DMS79 treated with DMSO at 0.1 percent for 48 hours (cell line): ENCODE results near the gene ZDHHC21.

Experiments used
- DNase-seq: peaks from one replicate; lab custom pipeline; 2025; lab: John Stamatoyannopoulos, UW

ZDHHC21 gene, protein sequence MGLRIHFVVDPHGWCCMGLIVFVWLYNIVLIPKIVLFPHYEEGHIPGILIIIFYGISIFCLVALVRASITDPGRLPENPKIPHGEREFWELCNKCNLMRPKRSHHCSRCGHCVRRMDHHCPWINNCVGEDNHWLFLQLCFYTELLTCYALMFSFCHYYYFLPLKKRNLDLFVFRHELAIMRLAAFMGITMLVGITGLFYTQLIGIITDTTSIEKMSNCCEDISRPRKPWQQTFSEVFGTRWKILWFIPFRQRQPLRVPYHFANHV

DNA sequence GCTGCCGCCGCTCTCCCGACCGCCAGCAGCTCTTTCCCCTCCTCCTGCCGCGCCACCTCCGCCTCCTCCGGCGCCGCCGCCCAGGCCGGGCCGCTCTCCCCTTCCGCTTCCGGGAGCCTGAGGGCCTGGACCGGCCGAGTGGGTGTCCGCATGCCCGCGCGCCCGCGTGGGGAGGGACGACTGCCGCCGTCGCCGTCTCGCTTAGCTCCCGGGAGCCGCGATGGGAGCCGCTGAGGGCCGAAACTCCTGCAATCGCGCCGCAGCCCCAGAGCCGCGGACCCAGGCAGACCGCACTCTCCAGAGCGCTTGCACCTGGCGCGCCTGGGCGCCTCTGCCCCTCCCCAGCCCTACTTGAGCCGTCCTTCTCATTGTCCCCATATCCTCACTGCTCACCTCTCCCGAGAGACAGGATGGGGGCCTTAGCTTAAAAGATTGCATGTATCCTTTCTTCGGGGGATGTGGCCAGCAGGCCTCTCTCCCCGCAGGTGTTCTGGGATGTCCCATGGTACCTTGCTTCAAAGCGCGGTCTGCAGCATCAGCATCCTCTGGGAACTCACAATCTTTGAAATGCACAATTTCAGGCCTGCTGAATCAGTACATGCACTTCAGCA lies at the start of gene ZDHHC21:
ZDHHC21 (minus strand) TSS at position 182 of the 611 bp plus-strand sequence. CDS start 19,092 bp downstream, outside the sequence.
- peak; percentile 77 for DNase-seq

- DNase-seq = no peak
These were observed 48.1 kb upstream of the ZDHHC21 start for GRCh38 chr9:14741369-14741768.

GRCh38 chr9:14733133-14733532 lies 39.9 kb upstream of the ZDHHC21 start:
- no peak for DNase-seq

GRCh38 chr9:14731294-14731981 lies 38.2 kb upstream of the ZDHHC21 start:
- DNase-seq = no peak

GRCh38 chr9:14730461-14730898 lies 37.2 kb upstream of the ZDHHC21 start:
- no peak for DNase-seq

- DNase-seq = no peak
These were observed 30.1 kb upstream of the ZDHHC21 start for GRCh38 chr9:14723301-14723700.

DNA sequence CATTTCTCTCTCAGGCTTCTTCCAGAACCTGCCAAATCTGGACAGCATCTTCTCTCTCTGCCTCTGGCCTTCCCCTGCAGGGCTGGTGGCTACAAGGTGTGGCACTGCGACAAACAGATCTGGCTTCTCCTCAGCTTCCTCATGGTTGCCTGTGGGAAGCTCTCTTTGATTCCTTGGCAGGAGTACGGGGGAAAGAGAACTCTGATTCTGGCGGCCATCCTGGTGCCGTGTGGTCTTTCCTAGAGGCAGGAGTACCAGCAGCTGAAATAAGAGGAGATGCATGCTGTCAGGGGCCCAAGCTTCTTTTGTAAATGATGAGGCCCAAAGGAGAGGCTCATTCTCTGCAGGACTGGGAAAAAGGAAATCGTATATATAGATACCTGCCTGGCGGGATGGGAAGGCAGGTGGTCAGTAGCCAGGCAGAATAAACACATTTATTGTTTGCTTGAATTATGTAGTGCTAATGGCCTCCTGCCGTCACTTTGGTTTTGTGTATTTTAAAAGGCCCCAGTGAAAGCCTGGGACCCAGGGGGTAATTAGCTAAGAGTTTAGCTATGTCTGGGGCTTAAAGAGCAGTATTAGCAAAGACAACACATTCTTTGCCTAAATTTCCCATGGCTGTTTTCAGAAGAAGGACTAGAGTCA lies 29.3 kb upstream of the ZDHHC21 start, which contains the start of gene CER1:
CER1 (minus strand) TSS at position 343 of the 645 bp plus-strand sequence; CDS start at position 282, 61 bp downstream.
- DNase-seq = no peak

DNA sequence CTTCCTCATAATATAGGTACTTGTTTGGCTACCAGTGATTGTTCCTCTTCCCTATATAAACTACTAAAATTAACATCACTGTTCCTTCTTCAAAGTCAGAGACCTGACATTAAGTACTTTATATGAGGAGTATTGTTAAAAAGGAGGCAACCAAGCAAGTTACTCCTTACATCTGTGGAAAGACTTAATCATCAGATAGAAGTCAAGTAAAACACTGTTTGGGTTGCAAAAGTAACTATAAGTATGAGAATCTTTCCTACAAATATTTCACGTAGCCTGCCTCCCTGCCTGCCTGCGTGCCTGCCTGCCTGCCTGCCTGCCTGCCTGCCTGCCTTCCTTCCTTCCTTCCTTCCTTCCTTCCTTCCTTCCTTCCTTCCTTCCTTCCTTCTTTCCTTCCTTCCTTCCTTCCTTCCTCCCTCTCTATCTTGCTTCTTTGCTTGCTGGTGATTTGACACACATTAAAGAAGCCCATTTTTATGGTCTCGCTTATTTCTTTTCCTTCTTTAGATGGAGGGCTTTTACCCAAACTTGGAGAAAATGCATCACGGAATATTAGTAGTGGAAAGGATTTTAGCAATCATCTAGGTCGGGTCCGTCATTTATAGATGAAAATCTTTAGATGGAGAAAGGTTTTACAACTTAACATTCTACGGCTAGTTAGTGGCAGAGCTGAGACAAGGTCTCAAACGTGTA lies 26.1 kb upstream of the ZDHHC21 start:
- DNase-seq = no peak

GRCh38 chr9:14715102-14715501 lies 21.9 kb upstream of the ZDHHC21 start:
- no peak for DNase-seq

DNA sequence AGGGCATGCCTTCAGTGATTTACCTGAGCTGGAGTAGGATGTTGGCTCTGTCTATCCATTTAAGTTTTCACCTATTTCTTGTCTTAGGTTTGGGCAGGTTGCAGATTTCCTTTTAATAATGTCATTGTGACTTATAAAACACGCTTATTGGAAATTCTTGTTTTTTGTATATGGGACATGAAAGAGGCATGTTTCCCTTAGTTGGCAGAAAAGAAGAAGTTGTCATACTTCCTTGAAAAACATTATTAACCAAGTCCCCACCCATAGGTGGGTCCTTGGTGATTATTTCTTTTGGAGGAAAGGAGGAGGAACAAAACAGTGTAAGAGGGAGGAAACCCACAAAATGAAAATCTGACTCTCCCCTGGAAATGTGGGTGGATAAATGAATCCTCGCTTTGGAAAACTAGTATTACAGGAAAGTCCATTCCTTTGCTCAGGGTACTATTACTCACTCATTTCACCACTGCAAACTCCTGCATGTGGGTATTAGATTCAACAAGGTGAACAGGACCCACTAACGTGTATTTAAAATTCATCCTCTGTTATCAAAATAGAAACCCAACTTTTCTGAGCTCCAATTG lies 20.0 kb upstream of the ZDHHC21 start:
- no peak for DNase-seq

DNA sequence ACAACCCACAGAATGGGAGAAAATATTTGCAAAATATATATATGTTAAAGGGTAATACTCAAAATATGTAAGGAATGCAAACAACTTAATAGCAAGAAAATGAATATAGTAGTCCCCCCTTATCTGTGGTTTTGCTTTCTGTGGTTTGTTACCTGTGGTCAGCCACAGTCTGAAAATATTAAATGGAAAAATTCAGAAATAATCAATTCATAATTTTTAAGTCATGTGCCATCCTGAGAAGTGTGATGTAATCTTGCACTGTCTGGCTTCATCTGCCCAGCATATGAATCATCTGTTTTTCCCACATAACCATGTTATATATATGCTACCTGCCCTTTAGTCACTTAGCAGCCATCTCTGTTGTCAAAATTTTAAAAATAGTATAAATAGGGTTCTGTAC lies 17.6 kb upstream of the ZDHHC21 start:
- no peak for DNase-seq

DNA sequence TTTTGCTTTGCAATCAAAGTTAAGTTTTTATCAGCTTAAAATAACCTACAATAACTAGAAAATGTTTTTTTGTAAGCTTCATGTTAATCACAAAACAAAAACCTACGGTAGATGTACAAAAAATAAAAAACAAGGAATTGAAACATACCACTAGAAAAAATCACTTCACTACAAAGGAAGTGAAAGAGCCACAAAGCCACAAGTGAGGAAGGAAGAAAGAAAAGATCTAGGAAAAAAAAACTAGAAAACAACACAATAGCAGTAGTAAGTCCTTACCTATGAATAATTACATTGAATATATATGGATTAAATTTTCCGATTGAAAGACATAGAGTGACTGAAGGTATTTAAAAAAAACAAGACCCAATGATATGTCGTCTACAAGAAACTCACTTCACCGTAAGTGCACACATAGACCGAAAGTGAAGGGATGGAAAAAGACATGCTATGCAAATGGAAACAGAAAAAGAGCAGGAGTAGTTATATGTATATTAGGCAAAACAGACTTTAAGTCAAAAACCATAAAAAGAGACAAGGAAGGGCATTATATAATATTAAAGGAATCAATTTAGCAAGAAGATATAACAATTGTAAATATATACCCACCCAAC lies 13.4 kb upstream of the ZDHHC21 start:
- DNase-seq = no peak

- DNase-seq = no peak
These were observed 11.8 kb upstream of the ZDHHC21 start for GRCh38 chr9:14705079-14705478.

DNA sequence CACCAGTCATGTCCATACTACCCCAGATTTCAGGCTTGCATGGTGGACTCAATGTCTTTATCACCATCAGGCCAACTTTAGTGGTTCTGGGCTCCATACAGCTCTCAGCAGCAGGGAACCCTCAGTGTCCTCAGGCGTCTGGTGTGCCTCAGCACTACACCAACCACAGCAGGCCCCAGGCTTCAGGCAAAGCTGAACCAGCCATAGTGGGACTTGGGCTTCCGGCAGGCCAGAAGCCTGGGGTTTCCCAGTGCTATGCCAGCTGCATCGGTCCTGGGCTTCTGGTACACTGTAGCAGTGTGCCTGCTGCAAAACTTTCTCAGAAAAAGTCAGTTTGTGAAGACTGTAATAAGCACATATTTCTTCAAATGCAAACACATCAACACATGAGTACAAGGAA lies 11.0 kb upstream of the ZDHHC21 start:
- no peak for DNase-seq

DNA sequence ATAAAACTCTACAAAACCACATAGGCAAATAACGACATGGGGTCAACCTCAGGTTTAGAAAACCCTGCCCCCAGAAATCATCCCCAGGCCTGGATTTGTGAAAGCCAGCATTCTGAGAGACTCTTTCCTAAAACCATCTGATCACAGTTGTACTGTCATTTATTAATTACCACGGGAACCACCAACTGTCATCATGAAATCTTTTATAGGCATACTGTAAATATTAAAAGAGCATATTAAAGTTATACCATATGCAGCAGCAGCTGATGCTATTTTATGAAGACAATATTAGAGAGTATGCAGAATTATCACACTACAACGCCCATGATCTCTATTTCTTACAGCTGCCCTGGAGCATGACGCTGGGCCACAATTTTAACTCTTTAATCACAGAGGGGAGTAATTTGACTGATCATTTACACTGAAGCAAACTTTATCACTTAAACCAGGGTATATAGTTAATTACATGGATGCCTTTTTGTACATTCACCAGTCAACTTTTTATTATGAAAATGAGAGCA lies 9.0 kb upstream of the ZDHHC21 start:
- DNase-seq = no peak

DNA sequence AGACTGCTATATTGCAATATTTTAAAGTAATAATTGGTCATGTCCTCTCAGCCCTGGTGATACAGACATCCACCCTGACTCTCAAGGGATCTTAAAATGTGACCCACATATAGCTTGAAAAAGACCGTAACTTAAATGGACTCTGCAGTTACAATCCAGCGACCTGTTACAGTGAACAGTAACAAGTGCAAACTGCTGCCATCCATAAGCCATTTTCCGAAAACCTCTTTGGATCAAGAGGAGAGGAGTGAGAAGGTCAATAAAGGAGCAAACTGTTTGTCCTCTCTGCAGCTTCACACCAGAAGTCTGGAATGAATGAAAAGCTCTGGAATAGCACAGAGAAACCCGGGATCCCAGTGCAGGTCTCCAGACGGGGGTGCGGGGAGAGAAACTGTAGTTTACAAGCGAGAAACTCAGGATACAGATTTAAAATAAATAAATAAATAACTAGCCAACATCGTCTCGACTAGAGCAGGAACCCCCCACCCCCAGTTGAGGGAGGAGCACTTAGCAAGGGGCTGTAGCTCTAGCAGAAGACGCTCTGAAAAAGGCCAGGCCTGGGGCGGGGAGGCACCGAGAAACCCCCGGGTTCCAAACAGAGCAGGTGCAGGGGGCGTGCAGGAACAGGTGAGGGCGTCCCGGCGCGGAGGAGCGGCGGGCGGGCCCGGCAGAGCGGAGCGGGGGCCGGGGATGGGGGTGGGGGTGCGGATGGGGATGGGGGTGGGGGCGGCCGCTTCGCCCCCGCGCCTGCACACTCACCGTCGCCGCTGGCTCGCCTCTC lies 572 bp downstream of the ZDHHC21 start:
- DNase-seq = peak; percentile 52

- no peak for DNase-seq
These were observed 2.1 kb downstream of the ZDHHC21 start for GRCh38 chr9:14690948-14691730.

DNA sequence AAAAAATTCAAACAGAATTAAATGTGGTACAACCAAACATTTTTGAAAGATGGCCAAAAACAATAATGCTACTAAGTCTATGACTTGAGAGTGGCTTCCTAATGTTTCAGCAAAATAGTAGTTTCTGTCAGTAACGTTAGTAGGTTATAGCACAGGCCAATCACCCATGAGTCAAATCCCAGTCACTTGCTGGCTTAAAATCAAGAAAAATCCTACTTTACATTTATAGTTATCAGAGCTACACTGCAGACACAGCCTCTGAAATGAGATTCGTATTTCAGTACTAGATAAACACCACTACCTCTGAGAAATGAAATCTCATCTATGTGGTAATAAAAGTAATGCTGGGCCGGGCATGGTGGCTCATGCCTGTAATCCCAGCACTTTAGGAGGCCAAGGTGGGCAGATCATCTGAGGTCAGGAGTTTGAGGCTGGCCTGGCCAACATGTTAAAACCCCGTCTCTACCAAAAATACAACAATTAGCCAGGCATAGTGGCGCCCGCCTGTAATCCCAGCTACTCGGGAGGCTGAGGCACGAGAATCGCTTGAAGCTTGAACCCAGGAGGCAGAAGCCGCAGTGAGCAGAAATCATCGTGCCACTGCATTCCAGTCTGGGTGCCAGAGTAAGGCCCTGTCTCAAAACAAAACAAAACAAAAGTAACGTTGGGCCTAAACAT lies 6.1 kb downstream of the ZDHHC21 start:
- no peak for DNase-seq

GRCh38 chr9:14686168-14686567 lies 7.1 kb downstream of the ZDHHC21 start:
- no peak for DNase-seq
